Upper lobe of left lung (tissue), 4 donors: Measurements from ENCODE around the gene PHACTR1.

ENCODE experiments used
- CTCF ChIP-seq, 6 experiments: fragments of 450-650 bp in 4 of 6; fragments of 200-600 bp in 2 of 6; sonication (generic) in 2 of 6; IDR thresholded peaks; one replicate each; pipeline ENCODE4 v1.5.1; 2016 to 2019; ENCODE audit warnings: antibody characterized with exemption in 6 of 6
- POLR2A ChIP-seq, 4 donors: fragments of 450-650 bp; IDR thresholded peaks; one replicate each; pipeline ENCODE4 v1.5.1; 2016 to 2017; ENCODE audit warnings: antibody characterized with exemption in 4 of 4, mild to moderate bottlenecking in 2 of 4
- POLR2AphosphoS5 ChIP-seq, 2 donors: sonication (generic); formaldehyde crosslinking; IDR thresholded peaks; one replicate each; pipeline ENCODE4 v1.5.1; 2017; ENCODE audit warnings: antibody characterized with exemption in 2 of 2

GRCh38 chr6:12767016-12767415 is 50.4 kb downstream of the PHACTR1 start:
- no peak for TF ChIP-seq CTCF (IDR thresholded peaks at IDR 0.05)
- no peak for TF ChIP-seq POLR2A (IDR thresholded peaks at IDR 0.05)
- no peak for TF ChIP-seq POLR2AphosphoS5 (IDR thresholded peaks at IDR 0.05)
